Liver (tissue), 3 donors: ENCODE data around the gene HBP1.

ENCODE experiments used
- CTCF ChIP-seq: fragments of 150-350 bp; IDR thresholded peaks from 2 replicates; pipeline ENCODE4 v1.5.1; 2017; ENCODE audit warnings: improper control_type of control experiment, low read depth, low read length; ENCODE audit not compliant: missing input control
- GABPA ChIP-seq, 2 donors: IDR thresholded peaks in 1 of 2; conservative IDR thresholded peaks in 1 of 2; 2 replicates each; pipeline ENCODE4 v1.6.1; 2016; ENCODE audit warnings: antibody characterized with exemption in 2 of 2, mild to moderate bottlenecking in 1 of 2, moderate library complexity in 1 of 2
- MAX ChIP-seq: IDR thresholded peaks from 2 replicates; pipeline ENCODE4 v1.6.1; 2016; ENCODE audit warnings: antibody characterized with exemption
- NR2F2 ChIP-seq: IDR thresholded peaks from 2 replicates; pipeline ENCODE4 v1.6.1; 2016; ENCODE audit warnings: antibody characterized with exemption
- RAD21 ChIP-seq, 2 donors: IDR thresholded peaks; 2 replicates each; pipeline ENCODE4 v1.6.1; 2016; ENCODE audit warnings: antibody characterized with exemption in 2 of 2, mild to moderate bottlenecking in 2 of 2
- REST ChIP-seq: IDR thresholded peaks from 2 replicates; pipeline ENCODE4 v1.6.1; 2016; ENCODE audit warnings: antibody characterized with exemption, mild to moderate bottlenecking
- SP1 ChIP-seq: IDR thresholded peaks from 2 replicates; pipeline ENCODE4 v1.6.1; 2018; ENCODE audit warnings: antibody characterized with exemption, mild to moderate bottlenecking
- YY1 ChIP-seq: IDR thresholded peaks from 2 replicates; pipeline ENCODE4 v1.6.1; 2016; ENCODE audit warnings: antibody characterized with exemption, mild to moderate bottlenecking
- ZBTB33 ChIP-seq: IDR thresholded peaks from 2 replicates; pipeline ENCODE4 v1.6.1; 2016; ENCODE audit warnings: antibody characterized with exemption
- TF ChIP-seq, protein P1 (sequence below): IDR thresholded peaks from 2 replicates; pipeline ENCODE4 v1.6.1; 2016; ENCODE audit warnings: antibody characterized with exemption
- donor health status: healthy.
- donor health status: healthy.

DNA sequence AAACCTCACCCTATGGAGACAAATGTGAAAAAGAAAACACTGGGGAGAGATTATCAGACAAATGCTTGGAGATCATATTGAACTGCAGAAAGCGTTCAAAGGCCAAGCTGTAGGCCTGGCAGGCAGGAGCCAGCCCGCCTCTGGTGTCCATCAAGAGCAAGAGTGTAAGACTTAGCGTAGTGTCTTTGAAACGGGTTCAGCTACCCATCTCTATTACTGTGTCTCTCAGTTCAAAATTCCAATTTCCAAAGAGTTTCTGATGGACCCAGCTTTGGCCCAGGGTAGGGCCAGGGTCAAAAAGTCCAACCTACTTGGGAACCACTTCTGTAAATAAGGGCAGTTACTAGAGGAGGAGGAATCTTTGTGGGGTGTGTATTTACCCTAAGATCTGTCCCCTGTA is 45.4 kb upstream of the HBP1 start:
- TF ChIP-seq MAX (no peak), CTCF (no peak), RAD21 (IDR thresholded peaks at IDR 0.05) (no peak), REST (no peak), ZBTB33 (no peak), GABPA (IDR thresholded peaks at IDR 0.05 in 1 of 2, conservative IDR thresholded peaks at IDR 0.05 in 1 of 2) (no peak), YY1 (no peak), SP1 (no peak), NR2F2 (no peak)
- TF ChIP-seq, protein P1, sequence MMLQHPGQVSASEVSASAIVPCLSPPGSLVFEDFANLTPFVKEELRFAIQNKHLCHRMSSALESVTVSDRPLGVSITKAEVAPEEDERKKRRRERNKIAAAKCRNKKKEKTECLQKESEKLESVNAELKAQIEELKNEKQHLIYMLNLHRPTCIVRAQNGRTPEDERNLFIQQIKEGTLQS: no peak
